Activated CD4-positive, CD25-positive, alpha-beta regulatory T cell treated with anti-CD3 and anti-CD28 coated beads, Interleukin-2, amount 50 U/mL, for 72 hours (primary cell): ENCODE measurements around the gene DDX1.
"Not testable (repeated sequence)": the region's sequence is repeated elsewhere in the genome, so short reads cannot be mapped to it uniquely, and the experiment has no call there.

Experiments used
- DNase-seq: peaks from one replicate; pipeline ENCODE4 v3.0.0; 2021

Gene DDX1

DNA sequence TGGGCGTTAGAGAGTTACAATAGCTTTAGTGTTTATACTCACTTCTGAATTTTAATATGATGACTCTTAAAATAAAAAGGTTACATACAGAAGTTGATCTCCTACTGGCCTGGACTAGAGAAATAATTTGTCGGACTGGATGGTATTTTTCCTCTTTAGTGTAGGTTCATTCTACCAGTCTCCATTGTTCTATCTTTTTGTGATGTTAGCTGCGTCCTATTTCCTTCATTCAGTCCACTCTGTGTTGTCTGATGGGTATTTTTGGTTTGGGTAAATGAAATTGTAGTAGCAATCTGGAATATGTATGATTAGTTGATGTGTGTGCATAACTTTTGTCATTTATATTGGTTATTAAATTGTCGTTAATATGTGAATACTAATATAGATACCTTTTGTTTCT is 5.3 kb downstream of the DDX1 start:
- DNase-seq, result no peak

DNA sequence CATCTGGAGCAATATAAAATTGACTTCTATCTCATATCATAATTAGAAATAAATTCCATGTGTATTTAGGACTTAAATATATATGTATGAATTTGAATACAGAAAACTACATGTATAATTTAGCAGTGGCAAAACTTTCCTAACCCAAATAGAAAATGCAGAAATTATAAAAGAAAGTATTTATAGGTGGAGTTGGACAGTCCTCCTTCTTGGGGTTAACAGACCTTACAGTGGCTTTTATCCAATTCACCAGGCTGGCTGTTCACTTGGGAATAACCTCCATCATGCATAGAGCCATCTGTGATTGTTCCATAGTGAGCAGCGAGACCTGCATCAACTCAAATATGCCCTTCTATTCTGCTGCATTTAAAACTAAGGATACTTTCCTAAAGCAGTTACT is 8.3 kb downstream of the DDX1 start:
- DNase-seq, result no peak

DNA sequence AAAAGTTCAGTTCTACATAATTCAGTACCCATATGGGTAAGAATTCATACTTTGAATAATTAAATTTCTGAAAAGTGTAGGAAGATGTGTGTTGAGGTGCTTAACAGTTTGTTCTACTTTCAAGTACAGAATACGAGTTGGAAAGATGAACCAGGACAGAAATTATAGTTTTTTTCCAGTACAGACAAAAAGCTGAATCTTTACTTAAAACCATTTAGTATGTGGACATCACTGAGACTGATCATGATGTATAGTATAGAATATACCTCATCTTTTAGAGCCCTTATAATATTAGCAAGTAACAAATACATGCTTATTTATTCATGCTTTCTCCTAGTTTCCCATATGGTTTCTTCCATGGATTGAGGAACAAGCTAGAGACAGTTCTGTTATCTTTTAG is 10.0 kb downstream of the DDX1 start:
- no peak for DNase-seq

DNA sequence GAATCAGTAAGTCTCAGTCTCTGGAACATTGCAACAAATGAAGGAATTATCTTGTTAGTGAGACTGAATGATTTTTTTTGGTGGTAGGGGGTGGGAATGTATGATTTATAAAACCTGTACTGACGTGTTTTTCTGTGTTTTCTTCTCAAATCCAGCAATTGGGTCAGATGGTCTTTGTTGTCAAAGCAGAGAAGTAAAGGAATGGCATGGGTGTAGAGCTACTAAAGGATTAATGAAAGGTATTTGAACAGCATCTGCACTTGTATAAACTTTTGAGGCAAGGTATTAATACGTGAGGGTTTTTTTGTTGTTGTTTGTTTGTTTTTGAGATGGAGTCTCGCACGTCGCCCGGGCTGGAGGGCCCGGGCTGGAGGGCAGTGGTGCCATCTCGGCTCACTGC is 10.7 kb downstream of the DDX1 start:
- DNase-seq, result no peak

DNA sequence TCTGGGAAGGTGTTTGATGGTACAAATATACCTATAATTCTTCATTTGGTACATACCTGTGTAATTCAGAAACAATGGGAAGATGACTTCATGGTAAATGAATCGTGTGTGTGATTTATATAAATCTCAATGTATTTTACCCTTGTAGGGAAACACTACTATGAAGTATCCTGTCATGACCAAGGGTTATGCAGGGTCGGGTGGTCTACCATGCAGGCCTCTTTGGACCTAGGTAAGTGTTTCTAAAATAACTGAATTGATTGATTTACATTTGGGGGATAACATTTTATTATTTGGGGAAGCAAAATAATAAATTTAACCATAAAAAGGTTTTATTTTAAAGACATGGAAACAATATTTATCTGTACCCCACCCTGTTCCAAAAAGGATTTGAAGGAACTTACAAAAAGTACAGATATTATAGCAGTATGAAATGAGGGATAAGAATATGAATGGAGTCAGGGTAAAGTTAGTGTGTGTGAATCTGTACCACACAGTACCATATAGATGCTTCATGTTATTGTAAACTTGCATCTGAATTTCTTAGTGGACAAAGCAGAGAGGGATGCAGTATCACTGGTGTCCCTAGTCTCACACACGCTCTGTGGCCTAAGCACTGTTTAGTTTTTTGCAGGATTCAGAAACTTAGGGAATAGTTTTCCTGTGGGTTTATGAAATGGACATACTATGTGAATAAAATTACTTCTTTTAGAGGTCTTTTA is 11.5 kb downstream of the DDX1 start:
- DNase-seq, result no peak

DNA sequence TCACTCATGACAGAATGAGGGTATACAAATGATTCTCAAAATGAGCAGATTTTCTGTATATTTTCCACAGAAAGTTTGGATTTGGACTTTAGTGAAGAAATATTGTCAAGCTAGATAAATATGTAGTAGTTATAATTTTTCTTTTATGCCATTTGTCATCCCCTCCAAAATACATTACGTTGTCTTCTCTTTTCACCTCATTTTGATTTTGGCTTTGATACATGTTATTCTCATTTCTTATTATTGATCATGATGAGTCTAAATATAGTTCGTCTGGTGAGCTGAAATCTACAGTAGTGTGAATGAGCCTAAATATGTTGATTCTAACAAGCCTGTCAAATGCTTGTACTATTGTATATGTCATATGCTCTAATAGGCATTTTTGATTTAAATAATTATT is 12.3 kb downstream of the DDX1 start:
- no peak for DNase-seq

DNA sequence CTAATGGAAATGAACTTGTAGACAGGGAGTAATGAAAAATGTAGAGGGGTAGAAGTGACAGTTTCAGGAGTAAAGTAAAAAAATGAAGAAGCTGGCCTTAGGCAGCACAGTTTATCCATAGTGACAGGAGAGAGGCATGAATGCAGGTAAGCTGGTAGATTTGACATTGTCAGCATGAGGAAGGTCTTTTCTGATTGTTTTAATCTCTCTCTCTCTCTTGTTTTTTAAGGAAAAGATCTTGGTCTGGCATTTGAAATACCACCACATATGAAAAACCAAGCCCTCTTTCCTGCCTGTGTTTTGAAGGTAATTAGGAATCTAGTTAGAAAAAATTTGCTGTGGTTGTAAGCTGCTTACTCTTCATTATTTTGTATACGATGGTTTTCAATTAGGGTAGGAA is 14.1 kb downstream of the DDX1 start:
- no peak for DNase-seq

DNA sequence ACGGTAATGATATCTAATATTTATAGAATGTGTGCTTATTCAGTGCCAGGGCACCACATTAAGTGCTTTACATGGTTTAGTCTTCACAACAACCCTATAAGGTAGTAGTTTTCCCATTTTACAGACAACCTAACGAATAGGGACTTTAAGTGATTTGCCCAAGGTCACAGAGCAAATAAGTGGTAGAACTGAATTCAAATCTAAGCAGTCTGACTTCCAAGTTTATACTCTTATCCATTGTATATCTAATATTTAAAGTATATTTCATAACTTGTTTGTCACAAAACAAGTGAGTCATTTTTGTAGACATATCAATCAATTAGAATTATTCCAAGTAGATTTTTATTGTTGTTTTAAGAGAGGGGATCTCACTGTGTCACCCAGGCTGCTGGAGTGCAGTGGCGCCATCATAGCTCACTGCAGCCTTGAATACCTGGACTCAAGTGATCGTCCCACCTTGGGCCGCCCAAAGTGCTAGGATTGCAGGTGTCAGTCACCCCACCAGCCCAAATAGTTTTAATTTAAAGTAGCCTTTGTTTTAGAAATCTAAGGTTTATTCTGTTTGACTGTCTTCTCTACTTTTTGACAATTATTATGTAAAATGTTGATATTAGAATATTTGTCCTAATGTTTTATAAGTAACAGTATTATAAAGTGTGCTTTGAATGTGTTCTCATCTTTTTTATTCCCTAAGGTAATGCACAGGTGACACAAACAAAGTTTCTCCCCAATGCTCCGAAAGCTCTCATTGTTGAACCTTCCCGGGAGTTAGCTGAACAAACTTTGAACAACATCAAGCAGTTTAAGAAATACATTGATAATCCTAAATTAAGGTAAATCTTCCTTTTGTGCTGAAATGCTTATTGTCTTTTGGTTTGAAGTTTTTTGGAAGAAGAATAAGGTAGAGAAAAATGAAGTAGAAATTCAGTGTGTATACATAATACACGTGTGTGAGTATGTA is 15.1 kb downstream of the DDX1 start:
- DNase-seq, result no peak

DNA sequence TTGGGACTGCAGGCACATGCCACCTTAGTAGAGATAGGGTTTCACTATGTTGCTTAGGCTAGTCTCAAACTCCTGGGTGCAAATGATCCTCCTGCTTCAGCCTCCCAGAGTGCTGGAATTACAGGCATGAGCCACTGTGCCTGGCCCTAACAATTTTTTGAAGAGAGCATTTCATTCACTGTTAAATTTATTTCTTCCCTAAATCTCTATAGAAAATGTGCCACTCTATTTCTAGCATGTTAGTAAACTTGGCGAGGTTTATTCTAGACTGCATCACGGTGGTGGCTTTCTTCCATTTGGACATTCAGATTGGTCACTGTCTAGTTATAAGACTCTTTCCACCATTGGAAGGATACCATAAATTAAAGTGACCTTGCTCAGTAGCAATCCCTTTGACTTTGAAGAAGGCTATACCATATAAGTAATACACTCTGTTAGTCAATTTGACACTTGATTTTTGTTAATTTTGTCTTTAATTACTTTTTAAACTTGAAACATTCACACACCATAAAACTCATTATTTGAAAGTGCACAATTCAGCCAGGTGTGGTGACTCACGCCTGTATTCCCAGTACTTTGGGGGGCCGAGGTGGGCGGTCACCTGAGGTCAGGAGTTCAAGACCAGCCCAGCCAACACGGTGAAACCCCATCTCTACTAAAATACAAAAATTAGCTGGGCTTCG is 16.2 kb downstream of the DDX1 start:
- no peak for DNase-seq

DNA sequence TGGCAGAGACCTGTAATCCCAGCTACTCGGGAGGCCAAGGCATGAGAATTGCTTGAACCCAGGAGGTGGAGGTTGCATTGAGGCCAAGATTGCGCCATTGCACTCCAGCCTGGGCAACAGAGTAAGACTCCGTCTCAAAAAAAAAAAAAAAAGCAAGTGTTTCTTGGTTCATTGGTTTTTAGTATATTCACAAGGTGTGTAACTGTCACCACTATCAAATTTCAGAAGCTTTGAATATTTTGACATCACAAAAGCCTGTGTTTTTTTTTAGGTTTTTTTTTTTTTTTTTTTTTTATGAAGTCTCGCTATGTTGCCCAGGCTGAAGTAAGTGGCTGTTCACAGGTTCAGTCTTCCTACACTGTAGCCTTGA is 16.7 kb downstream of the DDX1 start:
- DNase-seq, result no peak

DNA sequence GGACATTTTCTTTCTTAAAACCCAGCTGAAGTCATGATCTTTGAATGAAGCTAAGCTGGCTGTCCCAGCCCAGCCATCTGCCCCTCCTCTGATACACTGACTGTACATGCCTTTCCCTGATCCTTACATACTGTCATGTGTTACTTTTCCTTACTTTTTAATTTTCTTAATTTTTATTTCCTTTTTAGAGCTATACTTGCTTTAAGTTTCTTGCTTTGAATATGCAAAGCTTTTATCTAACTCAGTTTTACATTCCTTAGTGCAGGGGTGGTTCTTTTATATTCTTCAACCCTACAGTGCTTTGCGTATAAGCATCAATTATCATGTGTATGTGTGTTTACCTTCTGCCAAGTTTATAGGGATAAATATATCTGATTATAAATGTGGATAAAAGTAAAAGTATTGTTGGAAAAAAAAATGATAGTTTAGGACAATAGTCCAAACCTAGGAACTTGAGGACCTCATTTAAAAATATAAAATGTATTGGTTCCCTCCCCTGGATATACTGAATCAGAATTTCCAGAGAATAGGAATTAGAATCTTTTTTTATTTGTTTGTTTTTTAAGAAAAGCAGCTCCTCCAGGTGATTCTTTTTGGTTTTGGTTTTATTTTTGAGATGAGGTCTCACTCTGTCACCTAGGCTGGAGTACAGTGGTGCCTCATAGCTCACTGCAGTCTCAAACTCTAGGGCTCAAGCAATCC is 17.8 kb downstream of the DDX1 start:
- no peak for DNase-seq

DNA sequence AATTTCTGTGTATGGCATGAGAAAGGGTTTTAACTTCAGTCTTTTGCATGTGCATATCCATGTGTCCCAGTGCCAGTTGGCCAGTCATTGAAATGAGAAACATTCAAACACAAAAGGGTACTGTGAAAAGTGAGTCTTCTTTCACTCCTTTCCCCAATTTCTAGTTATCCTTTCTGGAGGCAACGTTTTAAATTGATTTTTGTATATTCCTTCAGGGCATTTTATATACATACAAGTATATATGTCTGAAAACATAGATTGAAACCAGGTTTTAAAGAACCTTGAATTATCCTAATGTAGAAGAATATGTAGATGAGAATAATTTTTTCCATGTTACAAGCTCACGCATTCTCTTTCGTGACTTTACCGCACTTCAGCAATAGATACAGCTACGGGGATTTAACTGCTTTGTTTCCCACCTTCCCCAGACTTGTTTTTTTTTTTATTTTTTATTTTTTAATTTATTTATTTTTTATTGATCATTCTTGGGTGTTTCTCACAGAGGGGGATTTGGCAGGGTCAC is 18.8 kb downstream of the DDX1 start:
- DNase-seq, result no peak

DNA sequence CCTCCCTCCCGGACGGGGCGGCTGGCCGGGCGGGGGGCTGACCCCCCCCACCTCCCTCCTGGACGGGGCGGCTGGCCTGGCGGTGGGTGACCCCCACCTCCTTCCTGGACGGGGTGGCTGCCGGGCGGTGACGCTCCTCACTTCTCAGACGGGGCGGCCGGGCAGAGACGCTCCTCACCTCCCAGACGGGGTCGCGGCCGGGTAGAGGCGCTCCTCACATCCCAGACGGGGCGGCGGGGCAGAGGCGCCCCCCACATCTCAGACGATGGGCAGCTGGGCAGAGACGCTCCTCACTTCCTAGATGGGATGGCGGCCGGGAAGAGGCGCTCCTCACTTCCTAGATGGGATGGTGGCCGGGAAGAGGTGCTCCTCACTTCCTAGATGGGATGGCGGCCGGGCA is 20.4 kb downstream of the DDX1 start:
- DNase-seq, result not testable (repeated sequence)

DNA sequence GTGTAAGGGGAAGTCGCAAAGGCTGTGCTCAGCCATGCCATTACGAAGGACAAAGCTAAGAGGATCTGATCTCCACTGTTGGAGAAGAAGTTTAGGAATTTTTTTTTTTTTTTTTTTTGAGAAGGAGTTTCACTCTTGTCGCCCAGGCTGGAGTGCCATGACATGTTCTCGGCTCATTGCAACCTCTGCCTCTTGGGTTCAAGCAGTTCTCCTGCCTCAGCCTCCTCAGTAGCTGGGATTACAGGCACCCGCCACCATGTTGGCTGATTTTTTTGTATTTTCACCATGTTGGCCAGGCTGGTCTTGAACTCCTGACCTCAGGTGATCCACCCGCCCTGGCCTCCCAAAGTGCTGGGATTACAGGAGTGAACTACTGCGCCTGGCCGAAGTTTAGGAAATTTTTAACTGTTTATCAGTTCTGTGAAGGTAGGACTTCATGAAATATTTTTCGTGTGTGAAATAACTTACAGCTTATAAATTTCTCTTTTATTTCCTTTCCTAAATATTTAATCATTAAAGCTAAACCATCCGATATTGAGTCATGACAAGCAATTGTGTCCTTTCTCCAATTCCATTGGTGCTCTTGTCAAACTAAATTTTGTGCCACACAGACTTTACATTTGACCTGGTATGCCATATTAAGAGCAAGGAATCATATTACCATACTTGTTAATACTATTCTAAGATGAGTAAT is 22.2 kb downstream of the DDX1 start:
- DNase-seq, result no peak

DNA sequence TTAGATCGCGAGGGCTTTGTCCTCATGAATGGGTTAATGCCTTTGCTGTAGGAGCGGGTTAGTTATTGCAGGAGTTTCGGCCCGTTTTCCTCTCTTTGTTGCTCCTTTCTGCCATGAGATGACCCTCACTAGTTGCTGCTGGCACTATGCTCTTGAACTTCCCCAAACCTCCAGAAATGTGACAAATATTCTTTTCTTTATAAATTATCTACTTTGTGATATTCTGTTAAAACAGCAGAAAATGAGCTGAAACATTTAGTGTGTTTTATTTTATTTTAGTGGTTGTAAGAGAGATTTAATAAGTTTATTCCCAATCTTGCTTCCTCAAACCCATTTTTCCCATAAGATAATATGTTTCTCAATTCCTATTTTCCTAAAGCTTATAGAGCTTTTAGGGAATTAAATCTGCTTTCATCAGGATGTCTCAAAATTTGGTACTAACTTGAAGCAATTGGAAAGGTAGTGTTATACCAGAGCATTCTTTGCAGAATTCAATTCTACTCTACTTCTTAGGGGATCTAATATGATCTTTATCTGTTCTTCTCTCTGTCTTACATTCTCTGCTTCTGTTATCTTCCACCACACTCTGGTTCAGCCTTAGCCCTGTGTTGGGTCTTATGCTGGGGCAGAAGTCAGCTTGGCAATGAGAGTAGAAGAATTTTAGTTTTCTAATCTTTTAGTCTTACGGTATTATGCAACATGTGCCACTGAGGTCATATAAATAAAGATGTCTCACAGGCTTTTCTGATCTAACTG is 23.1 kb downstream of the DDX1 start:
- DNase-seq, result no peak

DNA sequence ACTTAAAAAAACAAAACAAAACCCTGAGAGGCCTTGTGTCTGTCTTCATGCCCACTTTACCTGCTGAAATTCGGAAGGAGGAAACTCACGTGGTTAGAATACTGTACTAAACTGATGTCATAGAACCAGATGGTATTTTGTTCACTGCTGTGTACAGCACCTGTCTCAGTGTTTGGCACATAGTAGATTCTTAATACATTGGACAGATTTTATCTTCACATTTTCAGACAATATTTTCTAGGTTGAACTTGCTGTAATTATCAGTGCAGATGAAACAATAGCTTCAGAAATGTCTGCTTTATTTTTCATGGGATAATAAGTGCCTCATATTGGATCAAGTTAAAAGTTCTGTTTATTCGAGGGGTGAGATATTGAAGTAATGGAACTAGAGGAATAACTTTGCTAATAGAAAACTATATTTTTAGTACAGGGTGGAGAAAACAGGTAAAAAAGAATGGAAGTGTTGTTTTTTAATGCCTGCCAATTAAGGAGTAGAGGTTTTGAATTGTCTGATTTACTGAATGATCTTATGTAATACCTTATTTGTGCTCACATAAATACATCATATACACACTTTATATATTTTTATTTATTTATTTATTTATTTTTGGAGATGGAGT is 23.7 kb downstream of the DDX1 start:
- DNase-seq, result no peak

DNA sequence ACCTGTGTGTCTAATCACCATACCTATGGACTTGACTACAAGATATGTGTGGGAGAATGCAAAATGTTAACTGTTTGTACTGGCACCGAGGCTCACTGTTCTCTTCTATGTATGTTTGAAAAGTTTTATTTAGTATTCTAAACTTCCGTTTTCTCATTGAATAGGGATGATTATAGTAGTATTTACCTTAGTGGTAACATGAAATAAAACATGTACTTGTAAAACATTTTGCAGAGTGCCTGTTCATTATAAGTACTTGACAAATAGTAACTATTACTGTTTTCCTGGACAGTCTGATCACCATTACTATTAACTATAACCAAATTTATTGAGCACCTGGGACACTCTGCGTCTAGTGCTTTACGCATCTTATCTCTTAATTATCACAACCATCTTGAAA is 24.8 kb downstream of the DDX1 start:
- no peak for DNase-seq

DNA sequence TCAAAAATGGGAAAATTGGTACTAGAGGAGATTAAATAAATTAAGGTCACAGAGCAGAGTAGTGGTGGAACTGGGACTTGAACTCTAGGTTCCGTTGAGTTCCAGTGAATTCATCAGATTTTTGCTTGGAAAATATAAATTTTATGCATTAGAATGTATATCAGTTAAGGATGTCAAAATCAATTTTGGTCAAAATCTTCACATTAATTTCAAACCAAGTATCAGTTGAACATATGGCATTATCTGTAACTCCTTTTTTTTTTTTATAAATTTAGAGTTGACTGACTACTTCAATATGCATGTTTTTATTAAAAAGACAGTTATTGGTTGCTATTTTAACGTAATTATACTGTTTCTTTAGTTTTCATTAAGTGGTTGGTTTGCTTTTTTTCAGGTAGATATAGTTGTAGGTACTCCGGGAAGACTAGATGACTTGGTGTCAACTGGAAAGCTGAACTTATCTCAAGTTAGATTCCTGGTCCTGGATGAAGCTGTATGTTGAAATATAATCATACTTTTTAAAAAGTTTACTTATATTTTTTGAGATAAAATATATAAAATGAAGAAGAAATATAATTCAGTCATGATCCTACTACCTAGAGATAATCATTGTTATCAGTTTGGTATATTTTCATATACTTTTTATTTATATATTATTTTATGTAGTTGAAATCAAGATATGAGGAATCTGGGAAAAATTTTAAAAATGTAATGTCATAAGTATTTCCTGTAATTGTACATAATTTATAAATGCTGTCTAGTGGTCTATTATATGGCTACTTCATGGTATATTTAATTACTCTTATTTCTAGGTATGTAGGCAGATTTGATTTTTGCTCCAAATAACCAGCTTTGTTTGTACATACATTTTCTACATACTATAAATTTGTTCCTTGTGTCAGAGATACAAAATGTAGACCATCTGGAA is 25.4 kb downstream of the DDX1 start:
- no peak for DNase-seq

DNA sequence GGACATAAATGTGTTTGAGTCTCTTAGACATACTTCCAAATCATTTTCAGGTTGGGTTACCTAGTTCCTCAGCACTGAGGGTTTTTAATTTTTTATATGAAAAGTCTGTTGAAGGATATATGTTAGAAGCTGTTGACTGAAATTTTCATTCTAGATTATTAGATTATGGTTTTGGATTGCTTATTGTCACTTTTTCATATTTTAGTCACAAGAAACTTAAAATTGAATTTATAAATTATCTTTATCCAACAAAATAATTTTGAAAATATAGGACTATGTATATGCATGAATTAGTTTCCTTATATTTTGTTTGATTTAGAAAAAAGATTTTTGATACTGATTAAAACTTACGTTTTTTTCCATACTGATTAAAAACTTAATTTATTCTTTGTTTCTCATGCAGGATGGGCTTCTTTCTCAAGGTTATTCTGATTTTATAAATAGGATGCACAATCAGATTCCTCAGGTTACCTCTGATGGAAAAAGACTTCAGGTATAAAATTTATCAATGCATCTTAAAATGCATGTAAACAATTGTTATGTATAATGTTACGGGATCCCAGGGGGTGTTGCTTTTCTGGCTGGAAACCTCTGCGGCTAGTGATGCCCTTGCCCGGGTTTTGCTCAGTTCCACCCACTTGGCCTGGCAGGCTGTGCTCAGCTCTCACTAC is 26.2 kb downstream of the DDX1 start:
- DNase-seq, result no peak
